OCI-LY7 (cell line): ENCODE measurements around the gene ALG14. TPM values are rescaled to one million over a fixed set of nuclear protein-coding genes. Genes with fewer than 3 reads are reported as not detected.

ENCODE experiments used
- BruUV-seq: library from RNA; stranded (reverse); fragments of 400-500 nt; replicated peaks from 2 replicates; lab custom pipeline; 2021; lab: Mats Ljungman, UMichigan
- CTCF ChIA-PET: fragments of 300-600 bp; sonication (Branson Sonifier 250); formaldehyde crosslinking; loops from one replicate; lab custom pipeline; 2022; ENCODE audit warnings: antibody characterized with exemption; ENCODE audit not compliant: unreplicated experiment; lab: Charles Lee
- POLR2A ChIA-PET: fragments of 300-600 bp; sonication (Branson Sonifier 250); formaldehyde crosslinking; loops from one replicate; lab custom pipeline; 2022; ENCODE audit warnings: antibody characterized with exemption; lab: Charles Lee
- DNase-seq: peaks from one replicate; pipeline ENCODE4 v3.0.0-alpha.2; 2015; ENCODE audit warnings: low spot score
- H2AFZ ChIP-seq: fragments of 200-600 bp; sonication (generic), shearing (Covaris generic); 2 replicates; pipeline ENCODE4 v1.6.1; 2014; ENCODE audit warnings: mild to moderate bottlenecking, antibody characterized with exemption, low read length, moderate library complexity
- H3K27ac ChIP-seq: fragments of 200-600 bp; sonication (generic); 2 replicates; pipeline ENCODE4 v1.5.1; 2014; ENCODE audit warnings: mixed run types, low read depth, mild to moderate bottlenecking, moderate library complexity, low read length, inconsistent platforms; ENCODE audit not compliant: poor library complexity, severe bottlenecking
- H3K36me3 ChIP-seq: fragments of 200-600 bp; sonication (generic); 2 replicates; pipeline ENCODE4 v1.6.1; 2014; ENCODE audit warnings: mild to moderate bottlenecking, antibody characterized with exemption, low read length, moderate library complexity, mixed read lengths; ENCODE audit not compliant: insufficient read depth
- H3K4me1 ChIP-seq: fragments of 200-600 bp; sonication (generic); 2 replicates; pipeline ENCODE4 v1.5.1; 2014; ENCODE audit warnings: mild to moderate bottlenecking, low read length; ENCODE audit not compliant: insufficient read depth, poor library complexity, severe bottlenecking
- H3K4me2 ChIP-seq: fragments of 200-600 bp; sonication (generic); 2 replicates; pipeline ENCODE4 v1.6.1; 2014; ENCODE audit warnings: mild to moderate bottlenecking, low read length
- H3K4me3 ChIP-seq: fragments of 200-600 bp; sonication (generic); 2 replicates; pipeline ENCODE4 v1.5.1; 2014; ENCODE audit warnings: mild to moderate bottlenecking, low read depth, low read length; ENCODE audit not compliant: poor library complexity, severe bottlenecking
- H3K79me2 ChIP-seq: fragments of 200-600 bp; sonication (generic); 2 replicates; pipeline ENCODE4 v1.6.1; 2016; ENCODE audit warnings: low read depth, mild to moderate bottlenecking, low read length, moderate library complexity, mixed read lengths; ENCODE audit not compliant: insufficient read depth
- H3K9me2 ChIP-seq: fragments of 200-600 bp; sonication (generic); 2 replicates; pipeline ENCODE4 v1.6.1; 2016; ENCODE audit warnings: mild to moderate bottlenecking, low read length, mixed read lengths; ENCODE audit not compliant: insufficient read depth
- H3K9me3 ChIP-seq: fragments of 200-600 bp; sonication (generic); 2 replicates; pipeline ENCODE4 v1.6.1; 2014; ENCODE audit warnings: mild to moderate bottlenecking, mixed run types, low read length, mixed read lengths
- H4K20me1 ChIP-seq: fragments of 200-600 bp; sonication (generic); 2 replicates; pipeline ENCODE4 v1.6.1; 2014; ENCODE audit warnings: mild to moderate bottlenecking, antibody characterized with exemption, low read length, moderate library complexity, mixed read lengths; ENCODE audit not compliant: insufficient read depth
- CTCF ChIP-seq: fragments of 200-600 bp; sonication (generic); conservative IDR thresholded peaks from 2 replicates; pipeline ENCODE4 v1.5.1; 2014; ENCODE audit warnings: mild to moderate bottlenecking, antibody characterized with exemption, low read length, moderate library complexity, mixed read lengths
- EZH2phosphoT487 ChIP-seq: fragments of 200-600 bp; sonication (generic); IDR thresholded peaks from 2 replicates; pipeline ENCODE4 v1.6.1; 2018; ENCODE audit warnings: low read depth, borderline replicate concordance, mild to moderate bottlenecking, mixed run types, antibody characterized with exemption, low read length, moderate library complexity, mixed read lengths
- intact Hi-C: fragments of 100-400 bp; cut with micrococcal nuclease; formaldehyde crosslinking; loops from one replicate; pipeline ENCODE4 v1.10.0; 2022; ENCODE audit not compliant: unreplicated experiment
- total RNA-seq, 2 experiments: library from RNA; depleted of rRNA in 1 of 2; stranded (reverse); fragments of >200 nt in 1 of 2; shearing (Covaris generic) in 1 of 2; gene quantifications; 2 replicates each; pipeline ENCODE4 v1.2.3, GENCODE V29; 2014 to 2022

ALG14 gene
- total RNA-seq, 2 experiments from 2014 or later = 1.6 to 8.3 TPM

- Histone ChIP-seq H2AFZ (no peak overlapping the region), H3K36me3 (peaks cover 10% of the 10 kb centered on the region; the same call in 1 of the 2 replicates), H3K79me2 (peaks cover 7% of the 10 kb centered on the region; the same call in 1 of the 2 replicates), H3K4me3 (no peak overlapping the region), H4K20me1 (no peaks in the 10 kb centered on the region), H3K9me2 (no peaks in the 10 kb centered on the region), H3K4me1 (peaks cover 12% of the 10 kb centered on the region), H3K27ac (no peak overlapping the region), H3K4me2 (no peak overlapping the region), H3K9me3 (no peaks in the 10 kb centered on the region)
- TF ChIP-seq EZH2phosphoT487 (no peak), CTCF (no peak)
- intact Hi-C loops = no loop called here
- ChIA-PET POLR2A (interaction anchor here (0.8 kb wide), 2 partner anchors 9 to 18 kb away, joined by 3 to 4 read pairs; no protein-coding TSS in a partner anchor), CTCF (no interaction called here)
- BruUV-seq = no TSS peak
- DNase-seq = no peak
These were observed 5.7 kb downstream of the ALG14 start for GRCh38 chr1:95067062-95067461.

GRCh38 chr1:95061445-95062006 lies 11.2 kb downstream of the ALG14 start:
- CTCF ChIA-PET = no interaction called here
- Histone ChIP-seq H3K36me3 (peaks cover 10% of the 10 kb centered on the region; the same call in 1 of the 2 replicates), H3K79me2 (no peaks in the 10 kb centered on the region), H3K9me2 (no peaks in the 10 kb centered on the region), H2AFZ (no peak overlapping the region), H3K4me2 (no peak overlapping the region), H3K9me3 (no peaks in the 10 kb centered on the region), H4K20me1 (no peaks in the 10 kb centered on the region), H3K4me3 (no peak overlapping the region), H3K4me1 (no peaks in the 10 kb centered on the region), H3K27ac (no peak overlapping the region)
- no peak for DNase-seq
- POLR2A ChIA-PET = no interaction called here
- no TSS peak for BruUV-seq
- TF ChIP-seq EZH2phosphoT487 = no peak
- no peak for TF ChIP-seq CTCF
- intact Hi-C loops = no loop called here

- BruUV-seq = no TSS peak
- intact Hi-C loops = no loop called here
- Histone ChIP-seq H3K36me3 (0 out of 2 replicates have a peak, but pooled peaks cover 10% of the 10 kb centered on the region), H3K79me2 (no peaks in the 10 kb centered on the region), H4K20me1 (no peaks in the 10 kb centered on the region), H3K4me2 (no peak overlapping the region), H3K9me2 (no peaks in the 10 kb centered on the region), H3K27ac (no peak overlapping the region), H3K9me3 (no peaks in the 10 kb centered on the region), H3K4me1 (no peaks in the 10 kb centered on the region), H3K4me3 (no peak overlapping the region), H2AFZ (no peak overlapping the region)
- TF ChIP-seq EZH2phosphoT487 (no peak), CTCF (no peak)
- no peak for DNase-seq
- POLR2A ChIA-PET = interaction anchor here (0.6 to 2.1 kb wide), 5 partner anchors 10 to 399 kb away, joined by 3 to 6 read pairs (median 3); partner anchors contain the start of gene ALG14
- CTCF ChIA-PET = no interaction called here
These were observed 13.8 kb downstream of the ALG14 start for GRCh38 chr1:95058974-95059373.
